A673 (cell line): ENCODE measurements around the gene GSTM3. TPM values are rescaled to one million over a fixed set of nuclear protein-coding genes. Genes with fewer than 3 reads are reported as not detected.

Experiments used
- BruUV-seq: library from RNA; stranded (reverse); fragments of 400-500 nt; replicated peaks from 2 replicates; lab custom pipeline; 2021; lab: Mats Ljungman, UMichigan
- CTCF ChIA-PET: fragments of 300-600 bp; sonication (Branson Sonifier 250); formaldehyde crosslinking; loops from one replicate; lab custom pipeline; 2022; ENCODE audit warnings: antibody characterized with exemption; lab: Charles Lee
- POLR2A ChIA-PET: fragments of 300-600 bp; sonication (Branson Sonifier 250); formaldehyde crosslinking; loops from one replicate; lab custom pipeline; 2022; ENCODE audit warnings: antibody characterized with exemption; ENCODE audit not compliant: low non-redundant PET; lab: Charles Lee
- DNase-seq: peaks from one replicate; pipeline ENCODE4 v3.0.0-alpha.2; 2015; ENCODE audit warnings: low spot score
- H3K27ac ChIP-seq: fragments of 200-600 bp; sonication (generic); 2 replicates; pipeline ENCODE4 v1.5.1; 2016; ENCODE audit warnings: mixed run types, low read depth, mild to moderate bottlenecking, mixed read lengths, antibody characterized with exemption, low read length; ENCODE audit not compliant: poor library complexity, severe bottlenecking
- H3K27me3 ChIP-seq: fragments of 200-600 bp; sonication (generic); replicated peaks from 2 replicates; pipeline ENCODE4 v1.6.1; 2017; ENCODE audit warnings: mixed run types, low read depth, mild to moderate bottlenecking, mixed read lengths, antibody characterized with exemption, low read length; ENCODE audit not compliant: insufficient read depth, poor library complexity
- H3K36me3 ChIP-seq: fragments of 200-600 bp; sonication (generic); 2 replicates; pipeline ENCODE4 v1.6.1; 2016; ENCODE audit warnings: mixed run types, mild to moderate bottlenecking, mixed read lengths, antibody characterized with exemption, low read length; ENCODE audit not compliant: insufficient read depth, poor library complexity, severe bottlenecking
- H3K4me1 ChIP-seq: fragments of 200-600 bp; sonication (generic); 2 replicates; pipeline ENCODE4 v1.6.1; 2017; ENCODE audit warnings: mixed run types, mild to moderate bottlenecking, mixed read lengths, antibody characterized with exemption, low read length; ENCODE audit not compliant: insufficient read depth, poor library complexity, severe bottlenecking
- H3K4me3 ChIP-seq: fragments of 200-600 bp; sonication (generic); 2 replicates; pipeline ENCODE4 v1.5.1; 2016; ENCODE audit warnings: low read depth, mixed run types, mild to moderate bottlenecking, mixed read lengths, low read length; ENCODE audit not compliant: poor library complexity, severe bottlenecking
- H3K9me3 ChIP-seq: fragments of 200-600 bp; sonication (generic); 2 replicates; pipeline ENCODE4 v1.6.1; 2016; ENCODE audit warnings: mixed run types, low read depth, mild to moderate bottlenecking, mixed read lengths, antibody characterized with exemption, low read length; ENCODE audit not compliant: poor library complexity, severe bottlenecking
- EZH2 ChIP-seq: fragments of 200-600 bp; sonication (generic); IDR thresholded peaks from 2 replicates; pipeline ENCODE4 v1.6.1; 2017; ENCODE audit warnings: borderline replicate concordance, low read depth, mild to moderate bottlenecking, mixed read lengths, antibody characterized with exemption, low read length; ENCODE audit not compliant: poor library complexity, severe bottlenecking
- intact Hi-C: fragments of 100-400 bp; cut with micrococcal nuclease; formaldehyde crosslinking; loops from one replicate; pipeline ENCODE4 v1.10.0; 2022; ENCODE audit not compliant: unreplicated experiment
- total RNA-seq: library from RNA; stranded (reverse); gene quantifications from 2 replicates; pipeline ENCODE4 v1.2.3, GENCODE V29; 2021
- TF ChIP-seq, protein P1 (sequence below): fragments of 300-800, 200-600 bp; sonication (generic); conservative IDR thresholded peaks from 2 replicates; pipeline ENCODE4 v1.5.1; 2017; ENCODE audit warnings: low read depth, mild to moderate bottlenecking, antibody characterized with exemption, low read length, moderate library complexity, mixed read lengths

Gene GSTM3
- total RNA-seq, 1 experiment from 2014 or later = 72.2 TPM

DNA sequence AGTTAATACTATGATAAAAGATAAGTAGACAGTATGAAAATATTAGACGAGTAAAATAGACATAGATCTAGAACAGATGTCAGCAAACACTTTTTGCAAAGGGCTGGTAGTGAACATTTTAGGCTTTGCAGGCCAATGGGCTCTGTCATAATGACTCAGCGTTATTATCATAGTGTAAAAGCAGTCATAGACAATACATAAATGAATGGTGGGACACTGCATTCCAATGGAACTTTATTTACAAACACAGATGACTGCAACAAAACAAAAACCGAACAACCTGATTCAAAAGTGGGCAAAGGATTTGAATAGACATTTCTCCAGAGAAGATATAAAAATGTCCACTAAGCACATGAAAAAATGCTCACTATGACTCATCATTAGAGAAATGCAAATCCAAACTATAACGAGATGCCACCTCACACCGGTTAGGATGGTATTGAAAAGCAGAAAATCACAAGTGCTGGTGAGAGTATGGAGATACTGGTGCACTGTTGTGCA is 21.5 kb downstream of the GSTM3 start:
- no TSS peak for BruUV-seq
- TF ChIP-seq EZH2 = no peak
- TF ChIP-seq, protein P1, sequence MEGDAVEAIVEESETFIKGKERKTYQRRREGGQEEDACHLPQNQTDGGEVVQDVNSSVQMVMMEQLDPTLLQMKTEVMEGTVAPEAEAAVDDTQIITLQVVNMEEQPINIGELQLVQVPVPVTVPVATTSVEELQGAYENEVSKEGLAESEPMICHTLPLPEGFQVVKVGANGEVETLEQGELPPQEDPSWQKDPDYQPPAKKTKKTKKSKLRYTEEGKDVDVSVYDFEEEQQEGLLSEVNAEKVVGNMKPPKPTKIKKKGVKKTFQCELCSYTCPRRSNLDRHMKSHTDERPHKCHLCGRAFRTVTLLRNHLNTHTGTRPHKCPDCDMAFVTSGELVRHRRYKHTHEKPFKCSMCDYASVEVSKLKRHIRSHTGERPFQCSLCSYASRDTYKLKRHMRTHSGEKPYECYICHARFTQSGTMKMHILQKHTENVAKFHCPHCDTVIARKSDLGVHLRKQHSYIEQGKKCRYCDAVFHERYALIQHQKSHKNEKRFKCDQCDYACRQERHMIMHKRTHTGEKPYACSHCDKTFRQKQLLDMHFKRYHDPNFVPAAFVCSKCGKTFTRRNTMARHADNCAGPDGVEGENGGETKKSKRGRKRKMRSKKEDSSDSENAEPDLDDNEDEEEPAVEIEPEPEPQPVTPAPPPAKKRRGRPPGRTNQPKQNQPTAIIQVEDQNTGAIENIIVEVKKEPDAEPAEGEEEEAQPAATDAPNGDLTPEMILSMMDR = no peak
- peak; percentile 27 for DNase-seq
- Histone ChIP-seq H3K27ac (peak overlapping the region; percentile 2), H3K27me3 (no peaks in the 10 kb centered on the region), H3K4me3 (no peak overlapping the region), H3K4me1 (peaks cover 8% of the 10 kb centered on the region), H3K9me3 (no peaks in the 10 kb centered on the region), H3K36me3 (no peaks in the 10 kb centered on the region)
- intact Hi-C loops = no loop called here
- ChIA-PET POLR2A (no interaction called here), CTCF (no interaction called here)

DNA sequence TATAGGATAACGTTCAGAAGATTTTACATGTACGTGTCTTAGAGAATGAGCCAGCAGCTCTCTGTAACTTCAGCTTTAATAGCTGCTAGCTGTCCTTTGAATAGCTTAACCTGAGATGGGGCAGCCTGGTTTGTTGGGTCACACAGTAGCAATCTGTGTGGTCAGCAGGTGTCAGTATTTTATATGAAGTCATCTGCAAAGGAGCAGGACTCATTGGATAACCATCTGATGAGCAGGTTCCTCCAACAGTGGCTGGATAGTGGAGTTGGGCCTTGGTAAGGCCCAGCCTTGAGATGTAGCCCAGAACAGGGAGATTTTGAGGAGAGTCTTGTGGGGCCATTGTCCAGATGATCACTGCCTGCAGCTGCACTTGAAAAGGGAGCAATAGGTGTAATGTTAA is 22.3 kb downstream of the GSTM3 start:
- DNase-seq = no peak

DNA sequence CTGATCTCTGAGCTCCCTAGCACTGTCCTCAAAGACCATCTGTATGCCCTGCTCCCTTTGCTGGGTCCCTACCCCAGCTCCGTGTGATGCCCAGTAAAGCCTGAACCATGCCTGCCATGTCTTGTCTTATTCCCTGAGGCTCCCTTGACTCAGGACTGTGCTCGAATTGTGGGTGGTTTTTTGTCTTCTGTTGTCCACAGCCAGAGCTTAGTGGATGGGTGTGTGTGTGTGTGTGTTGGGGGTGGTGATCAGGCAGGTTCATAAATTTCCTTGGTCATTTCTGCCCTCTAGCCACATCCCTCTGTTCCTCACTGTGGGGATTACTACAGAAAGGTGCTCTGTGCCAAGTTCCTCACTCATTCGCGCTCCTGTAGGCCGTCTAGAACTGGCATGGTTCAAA is 23.1 kb downstream of the GSTM3 start:
- POLR2A ChIA-PET = no interaction called here
- H3K27me3 ChIP-seq = no peaks in the 10 kb centered on the region
- DNase-seq = no peak
- CTCF ChIA-PET = no interaction called here
- BruUV-seq = no TSS peak
- no peaks in the 10 kb centered on the region for H3K9me3 ChIP-seq
- H3K27ac ChIP-seq = no peak overlapping the region
- H3K4me1 ChIP-seq = peaks cover 8% of the 10 kb centered on the region
- H3K4me3 ChIP-seq = no peak overlapping the region
- intact Hi-C loops = no loop called here
- no peaks in the 10 kb centered on the region for H3K36me3 ChIP-seq
- TF ChIP-seq, protein P1 = no peak
- no peak for TF ChIP-seq EZH2

More for the DNA sequence above, 22.3 kb downstream of the GSTM3 start:
- Histone ChIP-seq H3K27me3 (no peaks in the 10 kb centered on the region), H3K27ac (no peak overlapping the region), H3K4me3 (no peak overlapping the region), H3K36me3 (no peaks in the 10 kb centered on the region), H3K4me1 (peaks cover 8% of the 10 kb centered on the region), H3K9me3 (no peaks in the 10 kb centered on the region)
- intact Hi-C loops = no loop called here
- no TSS peak for BruUV-seq
- ChIA-PET CTCF (no interaction called here), POLR2A (no interaction called here)
- TF ChIP-seq EZH2 = no peak
- TF ChIP-seq, protein P1 = 0 out of 2 replicates have a peak, but pooled peaks have one; percentile 21
